ENCODE data around the gene LARGE1. TPM values are rescaled to one million over a fixed set of nuclear protein-coding genes. Genes with fewer than 3 reads are reported as not detected.
"Not testable (repeated sequence)": the region's sequence is repeated elsewhere in the genome, so short reads cannot be mapped to it uniquely, and the experiment has no call there.

LARGE1 gene
- total RNA-seq, 6 experiments from 2014 or later = 12.2 to 28.3 (median 15.2) TPM

GRCh38 chr22:33569559-33569958, 350.7 kb downstream of the LARGE1 start:
- ATAC-seq (no peak), DNase-seq (no peak)
- H3K4me1 ChIP-seq = peaks cover 0 to 17% (median 7%) of the 10 kb centered on the region in 4 donors
- no peaks in the 10 kb centered on the region for H3K27me3 ChIP-seq
- TF ChIP-seq CTCF (IDR thresholded peaks at IDR 0.05) (no peak), POLR2A (IDR thresholded peaks at IDR 0.05) (no peak)
- no peaks in the 10 kb centered on the region for H3K36me3 ChIP-seq
- no peaks in the 10 kb centered on the region for H3K9me3 ChIP-seq
- H3K4me3 ChIP-seq = no peak overlapping the region
- H3K27ac ChIP-seq = no peak overlapping the region
- intact Hi-C loops (cut with DNase I) = no loop called here
- WGBS (ENCODE audit: insufficient coverage, low coverage, low lambda C conversion rate, missing lambda C conversion rate) = 40% methylated on average over 2 of the region's 3 CpGs

- Histone ChIP-seq H3K4me3 (no peak overlapping the region), H3K27me3 (no peaks in the 10 kb centered on the region), H3K9me3 (no peaks in the 10 kb centered on the region), H3K4me1 (peaks cover 0 to 23% (median 7%) of the 10 kb centered on the region in 4 donors), H3K27ac (no peak overlapping the region), H3K36me3 (no peaks in the 10 kb centered on the region)
- no peak for ATAC-seq
- intact Hi-C loops (cut with DNase I) = no loop called here
- no peak for DNase-seq
- TF ChIP-seq CTCF (IDR thresholded peaks at IDR 0.05) (no peak), POLR2A (IDR thresholded peaks at IDR 0.05) (no peak)
- WGBS (ENCODE audit: insufficient coverage, low coverage, low lambda C conversion rate, missing lambda C conversion rate) = 35% methylated on average over 4 of the region's 4 CpGs
Observed at GRCh38 chr22:33569018-33569417, 351.3 kb downstream of the LARGE1 start.

DNA sequence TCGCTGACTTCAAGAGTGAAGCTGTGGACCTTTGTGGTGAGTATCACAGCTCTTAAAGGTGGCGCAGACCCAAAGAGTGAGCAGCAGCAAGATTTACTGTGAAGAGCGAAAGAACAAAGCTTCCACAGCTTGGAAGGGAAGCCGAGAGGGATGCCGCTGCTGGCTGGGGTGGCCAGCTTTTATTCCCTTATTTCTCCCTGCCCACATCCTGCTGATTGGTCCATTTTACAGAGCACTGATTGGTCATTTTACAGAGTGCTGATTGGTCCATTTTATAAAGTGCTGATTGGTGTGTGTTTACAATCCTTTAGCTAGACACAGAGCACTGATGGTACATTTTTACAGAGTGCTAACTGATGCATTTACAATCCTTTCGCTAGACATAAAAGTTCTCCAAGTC, 353.8 kb downstream of the LARGE1 start:
- peaks cover 0 to 27% (median 8%) of the 10 kb centered on the region in 4 donors for H3K4me1 ChIP-seq
- DNase-seq; H3K4me3 ChIP-seq; ATAC-seq; H3K27me3 ChIP-seq; H3K36me3 ChIP-seq; H3K9me3 ChIP-seq; H3K27ac ChIP-seq; intact Hi-C loops (cut with DNase I): not testable (repeated sequence)
- WGBS (ENCODE audit: insufficient coverage, low coverage, low lambda C conversion rate, missing lambda C conversion rate) = 100% methylated on average over 1 of the region's 6 CpGs

- Histone ChIP-seq H3K4me1 (peaks cover 0 to 35% (median 11%) of the 10 kb centered on the region in 4 donors), H3K36me3 (no peaks in the 10 kb centered on the region), H3K27me3 (no peaks in the 10 kb centered on the region), H3K9me3 (no peaks in the 10 kb centered on the region), H3K4me3 (no peak overlapping the region), H3K27ac (no peak overlapping the region)
- ATAC-seq (no peak), DNase-seq (no peak)
- 92% methylated on average over 7 of the region's 7 CpGs for WGBS (ENCODE audit: insufficient coverage, low coverage, low lambda C conversion rate, missing lambda C conversion rate)
- TF ChIP-seq CTCF (IDR thresholded peaks at IDR 0.05) (no peak), POLR2A (IDR thresholded peaks at IDR 0.05) (no peak)
- intact Hi-C loops (cut with DNase I) = no loop called here
Observed at GRCh38 chr22:33565580-33565995, 354.7 kb downstream of the LARGE1 start.

- Histone ChIP-seq H3K4me1 (peaks cover 0 to 35% (median 11%) of the 10 kb centered on the region in 4 donors), H3K36me3 (no peaks in the 10 kb centered on the region), H3K27me3 (no peaks in the 10 kb centered on the region), H3K9me3 (no peaks in the 10 kb centered on the region), H3K4me3 (no peak overlapping the region), H3K27ac (peak overlapping the region in 1 of 3 donors; percentile 33)
- intact Hi-C loops (cut with DNase I) = no loop called here
- peak; percentile 64 to 80 (median 73) for ATAC-seq
- DNase-seq = peak in 2 of 3 donors; percentile 39 to 73
- WGBS (ENCODE audit: insufficient coverage, low coverage, low lambda C conversion rate, missing lambda C conversion rate) = 47% methylated on average over 6 of the region's 6 CpGs
- TF ChIP-seq CTCF (IDR thresholded peaks at IDR 0.05) (no peak), POLR2A (IDR thresholded peaks at IDR 0.05) (no peak)
Observed at GRCh38 chr22:33564683-33565082, 355.6 kb downstream of the LARGE1 start.
